Effector CD8-positive, alpha-beta T cell (primary cell): ENCODE measurements around the gene MPST.

Source experiments
- DNase-seq: peaks from one replicate; lab custom pipeline; 2025; lab: John Stamatoyannopoulos, UW

MPST gene

GRCh38 chr22:37044634-37045625, 25.4 kb downstream of the MPST start:
- no peak for DNase-seq

DNA sequence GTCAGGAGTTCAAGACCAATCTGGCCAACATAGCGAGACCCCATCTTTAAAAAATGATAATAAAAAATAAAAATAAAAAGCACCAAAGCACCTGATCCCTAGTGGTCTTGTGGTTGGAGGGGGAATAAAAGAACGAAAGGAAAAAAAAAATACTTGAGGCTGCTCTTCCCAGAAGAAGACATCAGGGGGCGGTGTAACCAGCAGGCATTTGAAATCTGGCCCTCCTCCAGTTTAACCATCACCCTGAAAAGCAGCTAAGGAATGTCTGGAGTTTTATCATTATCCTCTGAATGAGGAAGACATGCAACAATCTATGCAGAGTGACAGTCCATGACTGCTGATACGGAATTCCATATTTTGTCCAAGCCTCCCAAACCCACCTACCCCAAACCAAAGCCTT, 26.4 kb downstream of the MPST start:
- DNase-seq: no peak

- no peak for DNase-seq
Measured at GRCh38 chr22:37046589-37046988, 27.0 kb downstream of the MPST start.

DNA sequence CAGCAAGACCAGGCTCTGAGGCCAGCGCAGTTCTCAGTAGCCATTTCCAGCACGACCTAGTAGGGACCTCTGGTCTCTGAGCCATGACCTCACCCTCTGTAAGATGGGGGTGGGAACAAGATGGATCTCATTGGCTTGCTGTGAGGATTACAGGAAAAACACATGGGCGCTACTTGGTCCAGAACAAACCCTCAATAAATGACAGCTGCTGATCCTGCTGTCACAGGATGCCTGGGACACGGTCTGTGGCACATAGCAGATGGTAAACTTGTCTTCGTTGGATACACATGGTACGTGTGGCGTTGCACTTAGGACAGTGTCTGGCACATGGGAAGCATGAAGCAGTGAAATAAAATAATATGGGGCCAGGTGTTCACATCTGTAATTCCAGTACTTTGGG, 27.5 kb downstream of the MPST start:
- no peak for DNase-seq

- DNase-seq: no peak
Measured at GRCh38 chr22:37048133-37048532, 28.6 kb downstream of the MPST start.

GRCh38 chr22:37049224-37049623, 29.7 kb downstream of the MPST start:
- no peak for DNase-seq

DNA sequence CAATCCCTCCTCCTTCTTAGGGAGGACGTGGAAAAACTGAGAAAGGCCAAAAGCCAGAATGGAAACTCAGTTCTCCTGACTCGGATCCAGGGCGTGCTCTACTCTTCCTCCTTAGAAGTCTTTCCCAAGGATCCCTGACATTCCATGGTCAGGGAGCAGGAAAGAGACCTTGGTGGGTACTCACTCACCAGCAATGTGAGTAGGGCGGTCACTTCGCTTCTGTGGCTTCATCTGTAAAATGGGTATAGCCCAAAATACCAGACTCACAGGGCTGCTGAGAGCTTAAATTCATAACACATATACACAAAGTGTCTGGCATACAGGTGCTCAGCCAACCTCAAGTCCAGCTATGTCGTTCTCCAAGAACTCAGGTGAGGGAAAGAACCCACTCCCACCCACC, 31.4 kb downstream of the MPST start:
- no peak for DNase-seq

GRCh38 chr22:37051391-37052385, 32.1 kb downstream of the MPST start, which contains the start of gene KCTD17:
Gene KCTD17, plus strand, starts transcription at chr22:37051742. Its CDS starts 19 bp downstream, at chr22:37051761.
- DNase-seq: peak; percentile 47

- no peak for DNase-seq
Measured at GRCh38 chr22:37052386-37053309, 33.1 kb downstream of the MPST start.

DNA sequence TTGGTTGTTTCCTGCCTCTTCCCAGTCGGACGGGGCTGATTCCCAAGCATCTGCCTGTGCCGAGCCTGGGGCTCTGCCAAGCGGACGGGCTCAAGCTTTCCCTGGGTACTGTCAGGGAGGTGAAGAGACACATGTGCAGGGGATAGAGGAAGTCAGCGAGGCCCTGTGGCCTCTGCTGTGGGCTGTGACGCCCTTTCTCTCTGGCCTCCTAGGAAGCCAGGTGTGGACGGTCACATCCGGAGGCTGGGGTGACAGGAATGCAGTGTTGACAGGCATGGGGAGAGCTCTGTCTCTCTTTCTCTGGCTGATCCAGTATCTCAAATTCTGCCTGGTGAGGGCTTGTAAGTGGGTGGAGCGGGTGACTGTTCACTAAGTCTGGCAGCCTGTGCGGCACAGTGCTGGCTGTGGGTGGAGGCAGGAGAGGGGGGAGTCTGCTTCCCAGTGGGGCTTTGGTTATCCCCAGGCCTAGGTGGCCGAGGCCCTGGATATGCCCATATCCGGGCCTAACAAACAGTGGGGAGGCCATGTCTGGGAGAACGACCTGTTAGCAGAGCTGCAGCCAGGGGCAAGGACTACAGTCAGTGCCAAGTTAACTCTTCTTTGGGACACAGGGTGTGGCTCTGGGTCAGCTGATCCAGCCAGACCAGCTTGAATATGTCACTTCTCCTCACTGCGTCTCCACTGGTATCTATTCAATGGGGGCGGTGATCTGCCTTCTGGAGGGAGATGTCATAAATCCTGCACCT, 33.9 kb downstream of the MPST start:
- no peak for DNase-seq

DNA sequence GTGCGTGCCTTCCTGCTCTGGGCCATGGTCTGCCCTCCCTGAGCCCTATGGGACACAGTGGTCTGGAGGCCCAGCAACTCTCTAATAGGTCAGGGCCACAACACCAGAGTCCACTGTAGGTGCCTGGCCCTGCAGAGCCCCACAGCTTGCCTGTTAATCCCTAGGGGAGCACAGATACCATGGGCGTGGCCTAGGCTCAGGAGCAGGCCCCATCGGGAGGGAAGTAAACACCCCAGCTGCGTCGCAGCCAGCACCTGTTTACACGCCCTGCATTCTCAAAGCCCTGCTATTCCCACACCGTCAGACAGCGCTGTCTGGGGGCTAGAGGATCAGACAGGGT, 34.5 kb downstream of the MPST start:
- no peak for DNase-seq

GRCh38 chr22:37054600-37055365, 35.2 kb downstream of the MPST start:
- no peak for DNase-seq

- DNase-seq: no peak
Measured at GRCh38 chr22:37056246-37056645, 36.7 kb downstream of the MPST start.

DNA sequence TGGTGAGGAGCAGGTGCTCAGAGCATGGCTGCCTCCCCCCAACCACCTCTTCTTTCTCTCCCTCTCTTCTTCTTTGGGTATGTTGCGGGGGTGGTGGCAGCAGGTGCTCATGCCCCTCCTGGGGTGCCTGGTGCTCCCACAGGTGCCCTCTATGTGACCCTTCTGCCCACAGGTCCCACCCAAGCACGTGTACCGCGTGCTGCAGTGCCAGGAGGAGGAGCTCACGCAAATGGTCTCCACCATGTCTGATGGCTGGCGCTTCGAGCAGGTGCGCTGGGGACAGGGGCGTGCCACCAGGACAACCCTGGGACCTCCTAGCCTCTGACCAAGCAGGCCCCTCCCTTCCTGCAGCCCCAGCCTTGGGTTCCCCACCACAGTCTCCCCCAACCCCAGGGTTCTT, 37.7 kb downstream of the MPST start:
- no peak for DNase-seq

DNA sequence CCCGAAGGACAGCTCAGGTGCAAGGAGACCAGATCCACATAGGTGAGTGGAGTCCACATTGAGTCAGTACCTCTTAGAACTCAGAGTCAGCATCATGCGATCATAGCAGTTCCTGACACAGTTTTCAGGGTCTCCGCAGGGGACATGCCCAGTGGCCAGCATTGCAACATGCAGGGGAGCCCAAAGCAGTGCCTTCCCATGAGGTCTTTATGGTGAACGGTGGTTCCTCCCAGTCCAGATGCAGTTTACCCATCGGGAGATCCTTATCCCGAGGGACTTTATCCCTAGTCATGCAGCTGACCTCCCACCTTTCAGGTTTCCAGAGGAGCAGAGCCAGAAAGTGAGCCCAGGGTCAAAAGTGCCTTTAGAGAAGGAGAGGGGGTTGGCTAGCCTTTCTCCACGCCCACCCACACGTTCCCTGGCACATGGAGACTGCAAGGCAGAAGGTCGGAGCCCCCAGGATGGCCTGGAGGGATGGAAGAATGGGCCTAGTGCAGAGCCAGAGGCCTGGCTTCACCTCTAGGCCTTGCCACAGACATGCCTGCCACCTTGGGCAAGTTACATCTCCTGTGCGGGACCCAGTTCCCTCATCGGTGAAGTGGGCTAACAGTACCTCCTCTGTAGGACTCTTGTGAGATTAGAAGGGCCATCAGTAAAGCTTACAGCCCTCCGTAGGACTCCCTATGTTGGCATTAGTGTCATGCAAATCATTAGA, 38.4 kb downstream of the MPST start:
- DNase-seq: no peak

DNA sequence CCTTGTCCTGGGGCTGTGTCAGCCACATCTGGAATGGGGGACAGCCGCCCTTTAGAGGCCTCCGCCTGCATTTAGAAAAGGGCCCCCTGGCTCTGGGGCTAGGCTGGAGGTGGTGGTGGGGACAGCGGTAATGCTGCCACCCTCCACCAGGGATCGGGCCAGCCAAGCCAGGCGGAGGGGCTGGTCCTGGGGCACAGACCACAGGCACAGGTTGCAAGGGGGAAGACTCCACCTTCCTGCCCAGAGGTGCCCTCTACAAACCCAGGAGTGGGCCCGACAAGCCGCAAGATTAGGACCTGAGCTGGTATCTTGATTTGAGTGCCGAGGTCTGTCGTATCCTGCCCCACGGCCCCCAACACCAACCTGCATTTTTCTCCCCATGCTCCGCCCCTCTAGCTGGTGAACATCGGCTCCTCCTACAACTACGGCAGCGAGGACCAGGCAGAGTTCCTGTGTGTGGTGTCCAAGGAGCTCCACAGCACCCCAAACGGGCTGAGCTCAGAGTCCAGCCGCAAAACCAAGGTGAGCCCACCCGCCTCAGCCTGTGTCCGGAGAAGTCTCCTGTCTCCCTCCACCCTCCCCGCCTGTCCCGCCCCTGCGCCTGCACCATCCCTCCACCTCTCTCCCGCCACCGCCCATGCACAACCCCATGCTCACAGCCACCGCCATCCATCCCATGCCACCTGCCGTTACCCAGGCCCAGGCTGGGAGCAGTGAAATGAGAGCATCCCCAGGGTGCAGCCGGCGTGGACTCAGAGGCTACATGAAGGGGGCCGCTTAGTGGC, 39.6 kb downstream of the MPST start:
- no peak for DNase-seq

DNA sequence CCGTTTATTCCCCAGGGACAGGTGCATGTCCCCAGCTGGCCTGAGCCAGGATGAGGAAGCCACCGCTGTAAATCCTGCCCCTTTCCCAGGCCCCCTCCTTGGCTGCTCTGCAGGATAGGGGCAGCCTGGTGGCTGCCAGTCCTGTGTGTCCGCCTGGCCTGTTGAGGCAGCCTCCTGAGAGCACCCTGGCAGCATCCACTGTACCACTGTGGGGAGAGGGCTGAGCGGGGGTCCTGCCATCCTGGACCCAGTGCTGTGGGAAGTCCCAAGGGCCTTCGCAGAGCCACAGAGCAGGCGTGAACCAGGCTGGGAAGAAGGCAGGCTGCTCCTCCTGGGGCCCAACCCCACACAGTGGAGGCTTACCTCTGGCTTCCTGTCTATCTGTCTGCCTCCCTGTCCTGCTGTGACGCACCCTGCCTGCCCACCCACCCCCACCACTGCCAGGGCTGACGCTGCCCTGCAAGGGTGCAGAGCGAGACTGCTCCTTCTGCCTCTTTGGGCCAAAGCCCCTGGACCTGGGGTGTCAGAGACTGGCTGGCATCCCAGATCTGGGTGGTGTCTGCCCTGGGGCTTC, 40.4 kb downstream of the MPST start:
- no peak for DNase-seq
